Cardiac muscle cell (in vitro differentiated cells and primary cell): ENCODE measurements around the gene RAPGEF3. TPM values are rescaled to one million over a fixed set of nuclear protein-coding genes. Genes with fewer than 3 reads are reported as not detected.

ENCODE experiments used
- DNase-seq, 2 donors: peaks; one replicate each; pipeline versions ENCODE4 v3.0.0 to v3.0.0-alpha.2; 2010 to 2017; ENCODE audit warnings: low read depth in 1 of 2, low spot score in 1 of 2
- H3K27ac ChIP-seq: fragments of 200-600 bp; sonication (generic); 2 replicates; pipeline ENCODE4 v1.5.1; 2016
- H3K27me3 ChIP-seq: fragments of 200-600 bp; sonication (generic); 2 replicates; pipeline ENCODE4 v1.6.0; 2016; ENCODE audit warnings: control low read depth
- H3K36me3 ChIP-seq: fragments of 200-600 bp; sonication (generic); 2 replicates; pipeline ENCODE4 v1.5.1; 2016; ENCODE audit warnings: control low read depth
- H3K4me1 ChIP-seq: fragments of 200-600 bp; sonication (generic); 2 replicates; pipeline ENCODE4 v1.8.1; 2017; ENCODE audit warnings: low read depth, mild to moderate bottlenecking, mixed run types
- H3K4me3 ChIP-seq: fragments of 200-600 bp; sonication (generic); 2 replicates; pipeline ENCODE4 v1.5.1; 2016; ENCODE audit warnings: mild to moderate bottlenecking
- H3K9me3 ChIP-seq: fragments of 200-600 bp; sonication (generic); 2 replicates; pipeline ENCODE4 v1.5.1; 2017; ENCODE audit warnings: low read depth, mild to moderate bottlenecking, control low read depth
- polyA plus RNA-seq: library from polyadenylated mRNA; unstranded; fragments of >200 nt; fragmentation: Nextera tagmentation; extraction: Ambion mirVana; gene quantifications from 2 replicates; pipeline ENCODE4 v1.2.1, GENCODE V29; 2016
- total RNA-seq: library from RNA; depleted of rRNA; stranded (reverse); fragments of >200 nt; gene quantifications from 2 replicates; pipeline ENCODE4 v1.2.3, GENCODE V29; 2016
- TF ChIP-seq, protein P1 (sequence below): IDR thresholded peaks from 2 replicates; pipeline ENCODE4 v1.5.1; 2012; ENCODE audit warnings: low read depth, mild to moderate bottlenecking, low read length

RAPGEF3 gene
- total and polyA plus RNA-seq, 2 experiments from 2014 or later: 3.3 to 8.8 TPM

DNA sequence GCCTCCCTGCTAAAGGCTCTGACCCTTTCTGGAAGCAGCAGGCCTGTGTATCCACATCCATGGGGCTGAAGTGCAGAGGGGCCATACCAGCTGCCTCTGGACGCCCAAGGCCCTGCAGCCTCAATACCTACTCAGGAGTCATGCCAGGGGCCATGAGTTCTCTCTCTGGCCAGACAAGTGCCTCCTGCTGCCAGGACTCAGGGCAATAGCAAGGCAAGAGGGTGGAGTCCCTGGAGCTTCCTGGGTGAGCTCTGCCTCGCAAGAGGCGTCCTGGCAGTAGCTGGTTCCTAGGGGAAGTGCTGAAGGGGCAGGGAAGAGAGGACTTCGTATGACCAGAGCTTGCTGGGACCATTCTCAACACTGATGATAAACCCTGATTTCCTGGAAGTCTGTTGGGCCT is 22.5 kb downstream of the RAPGEF3 start:
- Histone ChIP-seq H3K27ac (no peak overlapping the region), H3K9me3 (no peaks in the 10 kb centered on the region), H3K27me3 (no peaks in the 10 kb centered on the region), H3K36me3 (no peaks in the 10 kb centered on the region), H3K4me1 (peaks cover 20% of the 10 kb centered on the region), H3K4me3 (no peak overlapping the region)
- TF ChIP-seq, protein P1, sequence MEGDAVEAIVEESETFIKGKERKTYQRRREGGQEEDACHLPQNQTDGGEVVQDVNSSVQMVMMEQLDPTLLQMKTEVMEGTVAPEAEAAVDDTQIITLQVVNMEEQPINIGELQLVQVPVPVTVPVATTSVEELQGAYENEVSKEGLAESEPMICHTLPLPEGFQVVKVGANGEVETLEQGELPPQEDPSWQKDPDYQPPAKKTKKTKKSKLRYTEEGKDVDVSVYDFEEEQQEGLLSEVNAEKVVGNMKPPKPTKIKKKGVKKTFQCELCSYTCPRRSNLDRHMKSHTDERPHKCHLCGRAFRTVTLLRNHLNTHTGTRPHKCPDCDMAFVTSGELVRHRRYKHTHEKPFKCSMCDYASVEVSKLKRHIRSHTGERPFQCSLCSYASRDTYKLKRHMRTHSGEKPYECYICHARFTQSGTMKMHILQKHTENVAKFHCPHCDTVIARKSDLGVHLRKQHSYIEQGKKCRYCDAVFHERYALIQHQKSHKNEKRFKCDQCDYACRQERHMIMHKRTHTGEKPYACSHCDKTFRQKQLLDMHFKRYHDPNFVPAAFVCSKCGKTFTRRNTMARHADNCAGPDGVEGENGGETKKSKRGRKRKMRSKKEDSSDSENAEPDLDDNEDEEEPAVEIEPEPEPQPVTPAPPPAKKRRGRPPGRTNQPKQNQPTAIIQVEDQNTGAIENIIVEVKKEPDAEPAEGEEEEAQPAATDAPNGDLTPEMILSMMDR: no peak
- no peak for DNase-seq

DNA sequence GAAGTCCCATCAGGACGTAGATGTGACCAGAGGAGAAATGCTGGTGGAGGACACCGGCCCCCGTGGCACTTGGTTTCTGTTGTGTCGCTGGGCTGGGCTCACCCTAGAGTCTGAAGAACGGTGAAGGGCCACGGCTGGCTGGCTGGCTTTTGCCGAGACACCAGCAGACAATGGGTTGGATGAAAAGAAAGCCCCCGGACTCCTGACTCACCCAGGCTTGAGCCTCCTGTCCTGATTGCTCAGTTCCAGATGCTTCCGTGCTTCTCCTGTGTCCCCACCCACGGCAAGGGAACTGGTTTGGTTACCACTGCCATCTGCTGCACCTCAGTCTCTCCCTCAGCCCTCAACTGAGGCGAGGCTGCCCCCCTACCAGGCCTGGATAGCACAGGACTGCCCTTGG is 23.0 kb downstream of the RAPGEF3 start:
- no peaks in the 10 kb centered on the region for H3K36me3 ChIP-seq
- TF ChIP-seq, protein P1: no peak
- H3K27me3 ChIP-seq: no peaks in the 10 kb centered on the region
- DNase-seq: no peak
- no peak overlapping the region for H3K4me3 ChIP-seq
- H3K4me1 ChIP-seq: peaks cover 18% of the 10 kb centered on the region
- no peak overlapping the region for H3K27ac ChIP-seq
- no peaks in the 10 kb centered on the region for H3K9me3 ChIP-seq

DNA sequence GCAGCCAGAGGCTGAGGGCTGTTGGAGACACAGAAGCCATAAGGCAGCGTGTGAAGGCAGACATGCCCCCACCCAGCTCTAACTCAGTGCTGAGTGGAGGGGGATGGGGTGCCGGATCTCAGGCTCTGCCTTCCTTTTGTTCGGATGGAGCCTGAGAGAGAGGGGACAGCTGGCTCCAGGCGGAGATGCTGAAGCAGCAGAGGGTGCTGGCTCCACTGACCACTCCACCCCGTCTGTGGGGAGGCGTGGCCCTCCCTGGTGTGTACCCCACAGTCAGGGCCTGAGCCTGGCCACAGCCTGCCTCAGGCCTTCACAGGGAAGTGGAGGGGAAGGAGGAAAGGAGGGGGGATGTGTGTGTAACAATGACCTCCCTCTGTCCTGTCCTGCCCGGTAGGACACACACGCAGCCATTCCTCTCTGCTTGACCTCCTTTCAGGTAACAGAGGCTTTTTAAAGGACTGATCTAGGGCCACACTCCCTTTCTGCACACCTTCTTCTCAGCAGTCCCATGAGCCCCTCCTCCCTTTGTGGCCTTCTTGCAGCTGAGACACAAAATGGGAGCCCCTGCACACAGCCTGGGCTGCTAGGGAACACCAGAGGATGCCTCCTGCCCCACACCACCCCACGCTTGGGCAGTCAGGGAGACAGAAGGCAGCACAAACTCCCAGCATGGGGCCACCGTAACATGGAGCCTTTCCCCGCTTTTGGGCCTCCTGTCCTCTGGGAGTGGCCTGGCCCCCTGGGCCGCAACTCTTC is 23.8 kb downstream of the RAPGEF3 start:
- H3K4me3 ChIP-seq: no peak overlapping the region
- H3K27me3 ChIP-seq: no peaks in the 10 kb centered on the region
- TF ChIP-seq, protein P1: no peak
- peak in 1 of 2 donors; percentile 45 for DNase-seq
- no peak overlapping the region for H3K27ac ChIP-seq
- H3K9me3 ChIP-seq: no peaks in the 10 kb centered on the region
- no peaks in the 10 kb centered on the region for H3K36me3 ChIP-seq
- peaks cover 19% of the 10 kb centered on the region for H3K4me1 ChIP-seq

DNA sequence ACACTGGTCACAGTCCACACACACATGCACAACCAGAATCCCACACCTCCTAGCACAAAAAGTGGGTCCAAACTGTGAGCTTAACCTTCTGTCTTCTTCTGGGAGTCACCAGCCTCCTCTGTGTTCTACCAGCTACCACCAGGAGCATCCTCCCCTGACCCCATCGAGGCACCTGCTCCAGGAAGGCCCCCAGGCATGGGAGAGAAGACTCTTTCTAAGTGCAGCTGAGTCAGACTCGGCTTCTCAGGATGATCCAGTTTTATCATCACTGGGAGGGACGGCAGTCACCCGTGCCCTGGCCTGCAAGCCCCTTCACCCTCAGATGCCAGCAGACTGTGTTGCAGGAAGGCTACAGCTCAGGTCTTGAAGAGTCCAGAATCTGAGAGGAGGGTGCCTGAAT is 25.5 kb downstream of the RAPGEF3 start:
- H3K4me3 ChIP-seq: no peak overlapping the region
- peaks cover 19% of the 10 kb centered on the region for H3K4me1 ChIP-seq
- H3K27ac ChIP-seq: no peak overlapping the region
- no peak for DNase-seq
- no peaks in the 10 kb centered on the region for H3K36me3 ChIP-seq
- H3K27me3 ChIP-seq: no peaks in the 10 kb centered on the region
- TF ChIP-seq, protein P1: no peak
- no peaks in the 10 kb centered on the region for H3K9me3 ChIP-seq

DNA sequence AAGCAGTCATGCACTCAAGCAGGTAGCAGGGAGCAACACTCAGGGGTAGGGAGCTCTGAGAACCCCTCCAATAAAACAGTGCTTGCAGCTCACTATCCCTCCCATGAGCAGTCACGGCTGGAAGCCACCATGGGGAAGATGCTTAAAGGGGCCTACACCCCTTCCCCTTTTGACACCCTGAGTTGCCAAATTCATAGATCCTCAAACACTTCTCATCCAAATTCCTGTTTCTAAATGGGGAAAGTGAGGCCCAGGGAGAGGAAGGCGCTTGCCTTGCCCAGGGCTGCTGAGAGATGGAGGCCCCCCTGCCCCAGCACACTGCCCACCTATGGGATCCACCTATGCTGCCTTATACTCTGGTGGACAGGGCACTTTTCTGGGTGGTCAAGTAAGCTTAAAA is 26.2 kb downstream of the RAPGEF3 start:
- H3K9me3 ChIP-seq: no peaks in the 10 kb centered on the region
- no peaks in the 10 kb centered on the region for H3K27me3 ChIP-seq
- H3K36me3 ChIP-seq: no peaks in the 10 kb centered on the region
- DNase-seq: no peak
- no peak overlapping the region for H3K27ac ChIP-seq
- TF ChIP-seq, protein P1: no peak
- no peak overlapping the region for H3K4me3 ChIP-seq
- H3K4me1 ChIP-seq: peaks cover 18% of the 10 kb centered on the region
